AG04449 (cell line): ENCODE measurements around the gene HYAL1.

Experiments
- CTCF ChIA-PET: fragments of 350-600 bp; formaldehyde crosslinking; extraction: SDS; loops from one replicate; lab custom pipeline; 2021; ENCODE audit warnings: antibody characterized with exemption; lab: Yijun Ruan, JAX
- POLR2A ChIA-PET: fragments of 400-600, 350-600 bp; formaldehyde crosslinking; extraction: SDS; loops from one replicate; lab custom pipeline; 2020; ENCODE audit warnings: antibody characterized with exemption, inconsistent platforms; lab: Yijun Ruan, JAX
- DNase-seq: peaks from one replicate; pipeline ENCODE4 v3.0.0-alpha.2; 2010; ENCODE audit warnings: low read depth, low spot score
- H3K4me3 ChIP-seq: 2 replicates; pipeline ENCODE4 v1.5.1; 2011; ENCODE audit warnings: low read depth, mild to moderate bottlenecking, control low read depth, low read length
- TF ChIP-seq, protein P1 (sequence below): IDR thresholded peaks from one replicate; pipeline ENCODE4 v1.5.1; 2011; ENCODE audit warnings: mild to moderate bottlenecking, moderate library complexity, low read length, control low read depth, inconsistent platforms; ENCODE audit not compliant: insufficient read depth; ENCODE audit errors: missing control alignments

The HYAL1 gene

DNA sequence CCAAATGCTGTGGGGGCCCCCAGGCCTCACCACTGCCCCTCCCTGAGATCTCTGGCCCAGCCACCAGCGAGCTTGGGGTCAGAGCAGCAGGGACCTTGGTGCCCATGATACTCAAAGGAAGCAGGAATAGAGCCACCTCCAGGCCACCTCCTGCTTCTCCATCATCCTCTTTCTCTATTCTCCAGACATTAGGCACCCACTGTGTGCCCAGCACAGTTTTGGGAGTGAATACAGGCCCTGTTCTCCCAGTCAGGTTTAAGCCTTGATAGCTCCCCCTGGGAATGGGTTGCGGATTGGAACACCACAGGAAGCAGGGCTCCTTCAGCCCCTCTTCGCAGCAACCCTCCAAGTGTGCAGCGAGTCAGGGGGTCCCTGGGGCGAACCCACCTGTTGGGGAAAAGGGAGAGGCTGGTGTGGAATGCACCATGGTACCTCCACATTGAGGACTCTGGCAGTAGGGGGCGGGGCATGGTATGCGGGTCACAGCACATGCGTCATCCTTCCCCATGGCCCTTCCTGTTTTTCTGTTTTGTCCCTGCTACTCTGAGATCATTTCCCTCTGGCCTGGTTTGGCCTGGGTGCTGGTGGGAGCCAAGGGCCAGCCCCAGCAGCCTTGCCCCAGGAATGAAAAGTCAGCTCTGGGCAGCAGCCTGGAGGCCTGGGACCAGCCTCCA is 48.7 kb downstream of the HYAL1 start:
- DNase-seq, result no peak
- CTCF ChIA-PET, result interaction anchor here (6.8 to 47.4 kb wide), 3 partner anchors 11 to 61 kb away, joined by 49 to 1609 read pairs (median 1609); partner anchors contain the start of genes GNAI2, GNAT1, LSMEM2 and SEMA3B
- TF ChIP-seq, protein P1, sequence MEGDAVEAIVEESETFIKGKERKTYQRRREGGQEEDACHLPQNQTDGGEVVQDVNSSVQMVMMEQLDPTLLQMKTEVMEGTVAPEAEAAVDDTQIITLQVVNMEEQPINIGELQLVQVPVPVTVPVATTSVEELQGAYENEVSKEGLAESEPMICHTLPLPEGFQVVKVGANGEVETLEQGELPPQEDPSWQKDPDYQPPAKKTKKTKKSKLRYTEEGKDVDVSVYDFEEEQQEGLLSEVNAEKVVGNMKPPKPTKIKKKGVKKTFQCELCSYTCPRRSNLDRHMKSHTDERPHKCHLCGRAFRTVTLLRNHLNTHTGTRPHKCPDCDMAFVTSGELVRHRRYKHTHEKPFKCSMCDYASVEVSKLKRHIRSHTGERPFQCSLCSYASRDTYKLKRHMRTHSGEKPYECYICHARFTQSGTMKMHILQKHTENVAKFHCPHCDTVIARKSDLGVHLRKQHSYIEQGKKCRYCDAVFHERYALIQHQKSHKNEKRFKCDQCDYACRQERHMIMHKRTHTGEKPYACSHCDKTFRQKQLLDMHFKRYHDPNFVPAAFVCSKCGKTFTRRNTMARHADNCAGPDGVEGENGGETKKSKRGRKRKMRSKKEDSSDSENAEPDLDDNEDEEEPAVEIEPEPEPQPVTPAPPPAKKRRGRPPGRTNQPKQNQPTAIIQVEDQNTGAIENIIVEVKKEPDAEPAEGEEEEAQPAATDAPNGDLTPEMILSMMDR, result no peak
- POLR2A ChIA-PET, result interaction anchor here (1.2 to 1.6 kb wide), 2 partner anchors 10 to 20 kb away, joined by 3 to 4 read pairs; no protein-coding TSS in a partner anchor
- H3K4me3 ChIP-seq, result no peak overlapping the region

DNA sequence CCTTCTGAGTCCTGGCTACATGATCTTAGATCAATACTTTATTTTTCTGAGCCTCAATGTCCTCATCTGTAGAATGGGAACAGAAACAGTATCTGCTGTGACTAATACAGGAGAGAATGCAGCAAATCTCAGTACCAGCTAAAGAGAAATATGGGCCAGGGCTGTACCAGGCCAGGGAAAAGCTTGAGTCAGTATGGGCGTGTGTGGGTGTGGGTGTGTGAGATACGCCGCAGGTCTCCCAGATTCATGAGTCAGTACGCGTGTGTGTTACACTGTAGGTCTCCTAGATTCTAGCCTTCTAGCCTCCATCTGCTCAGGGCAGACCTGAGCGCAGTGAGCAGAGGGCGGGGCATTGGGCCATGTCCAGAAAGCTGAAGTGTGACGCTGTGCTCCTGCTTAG is 52.2 kb downstream of the HYAL1 start:
- H3K4me3 ChIP-seq, result no peak overlapping the region
- POLR2A ChIA-PET, result interaction anchor here (1.2 to 2.5 kb wide), 3 partner anchors 13 to 15 kb away, joined by 5 to 10 read pairs (median 5); partner anchors contain the start of gene GNAI2
- TF ChIP-seq, protein P1, result no peak
- CTCF ChIA-PET, result interaction anchor here (1.6 to 47.4 kb wide), 3 partner anchors 13 to 57 kb away, joined by 8 to 1609 read pairs (median 1609); partner anchors contain the start of genes GNAI2, LSMEM2 and SEMA3B
- DNase-seq, result no peak

DNA sequence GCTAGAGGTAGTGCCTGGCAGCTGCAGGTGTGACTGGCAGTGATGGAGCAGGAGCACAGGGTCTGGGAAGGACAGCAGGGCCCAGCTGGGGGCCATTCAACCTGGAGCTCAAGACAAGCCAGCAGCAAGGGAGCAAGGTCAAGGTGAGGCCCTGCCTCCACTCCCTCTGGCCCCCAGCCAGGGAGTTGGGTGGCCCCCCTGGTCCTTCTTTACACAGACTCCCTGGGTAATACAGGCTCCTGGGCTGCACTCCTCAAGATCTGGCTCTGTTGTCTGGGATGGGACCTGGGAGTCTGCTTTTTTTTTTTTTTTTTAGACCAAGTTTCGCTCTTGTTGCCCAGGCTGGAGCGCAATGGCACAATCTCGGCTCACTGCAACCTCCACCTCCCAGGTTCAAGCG is 52.9 kb downstream of the HYAL1 start:
- H3K4me3 ChIP-seq, result no peak overlapping the region
- TF ChIP-seq, protein P1, result no peak
- DNase-seq, result no peak
- CTCF ChIA-PET, result interaction anchor here (11.0 to 47.4 kb wide), 3 partner anchors 12 to 58 kb away, joined by 125 to 1609 read pairs (median 1609); partner anchors contain the start of genes GNAI2, GNAT1, LSMEM2 and SEMA3B
- POLR2A ChIA-PET, result interaction anchor here (0.5 to 2.5 kb wide), 5 partner anchors 10 to 492 kb away, joined by 3 to 10 read pairs (median 5); partner anchors contain the start of gene GNAI2
